GM19468 (cell line): ENCODE measurements around the gene FAM135A.
"Not testable (repeated sequence)": the region's sequence is repeated elsewhere in the genome, so short reads cannot be mapped to it uniquely, and the experiment has no call there.

ENCODE experiments used
- ATAC-seq: cut with Tn5 transposase; IDR thresholded peaks from one replicate; pipeline ENCODE4 v1.9.1; 2021; ENCODE audit warnings: mild to moderate bottlenecking, moderate library complexity, moderate number of reproducible peaks; ENCODE audit not compliant: unreplicated experiment; ENCODE audit errors: extremely low read depth

The FAM135A gene

GRCh38 chr6:70447343-70448070, 34.2 kb downstream of the FAM135A start:
- ATAC-seq, result not testable (repeated sequence)

- ATAC-seq, result not testable (repeated sequence)
Observed at GRCh38 chr6:70453899-70454298, 40.6 kb downstream of the FAM135A start.

- no peak for ATAC-seq
Observed at GRCh38 chr6:70456735-70457134, 43.4 kb downstream of the FAM135A start.

- no peak for ATAC-seq
Observed at GRCh38 chr6:70459235-70459634, 45.9 kb downstream of the FAM135A start.

- not testable (repeated sequence) for ATAC-seq
Observed at GRCh38 chr6:70459699-70460098, 46.4 kb downstream of the FAM135A start.

- ATAC-seq, result no peak
Observed at GRCh38 chr6:70470016-70470415, 56.7 kb downstream of the FAM135A start.

GRCh38 chr6:70470510-70470909, 57.2 kb downstream of the FAM135A start:
- not testable (repeated sequence) for ATAC-seq

GRCh38 chr6:70474751-70475150, 61.4 kb downstream of the FAM135A start:
- no peak for ATAC-seq

- ATAC-seq, result no peak
Observed at GRCh38 chr6:70479236-70479635, 65.9 kb downstream of the FAM135A start.

- ATAC-seq, result not testable (repeated sequence)
Observed at GRCh38 chr6:70486638-70487037, 73.3 kb downstream of the FAM135A start.

GRCh38 chr6:70489364-70489763, 76.1 kb downstream of the FAM135A start:
- no peak for ATAC-seq

- no peak for ATAC-seq
Observed at GRCh38 chr6:70494833-70495232, 81.5 kb downstream of the FAM135A start.

GRCh38 chr6:70495790-70496189, 82.5 kb downstream of the FAM135A start:
- ATAC-seq, result not testable (repeated sequence)

- ATAC-seq, result no peak
Observed at GRCh38 chr6:70502484-70502883, 89.2 kb downstream of the FAM135A start.

GRCh38 chr6:70503813-70504465, 90.6 kb downstream of the FAM135A start:
- no peak for ATAC-seq

GRCh38 chr6:70506321-70506720, 93.0 kb downstream of the FAM135A start:
- ATAC-seq, result no peak

GRCh38 chr6:70507161-70507560, 93.9 kb downstream of the FAM135A start:
- ATAC-seq, result no peak

- ATAC-seq, result no peak
Observed at GRCh38 chr6:70508953-70509352, 95.6 kb downstream of the FAM135A start.

- no peak for ATAC-seq
Observed at GRCh38 chr6:70510600-70510999, 97.3 kb downstream of the FAM135A start.

GRCh38 chr6:70518723-70519122, 105.4 kb downstream of the FAM135A start:
- ATAC-seq, result no peak

GRCh38 chr6:70520575-70520974, 107.3 kb downstream of the FAM135A start:
- no peak for ATAC-seq
